ENCODE measurements around the gene TSEN2.

DNA sequence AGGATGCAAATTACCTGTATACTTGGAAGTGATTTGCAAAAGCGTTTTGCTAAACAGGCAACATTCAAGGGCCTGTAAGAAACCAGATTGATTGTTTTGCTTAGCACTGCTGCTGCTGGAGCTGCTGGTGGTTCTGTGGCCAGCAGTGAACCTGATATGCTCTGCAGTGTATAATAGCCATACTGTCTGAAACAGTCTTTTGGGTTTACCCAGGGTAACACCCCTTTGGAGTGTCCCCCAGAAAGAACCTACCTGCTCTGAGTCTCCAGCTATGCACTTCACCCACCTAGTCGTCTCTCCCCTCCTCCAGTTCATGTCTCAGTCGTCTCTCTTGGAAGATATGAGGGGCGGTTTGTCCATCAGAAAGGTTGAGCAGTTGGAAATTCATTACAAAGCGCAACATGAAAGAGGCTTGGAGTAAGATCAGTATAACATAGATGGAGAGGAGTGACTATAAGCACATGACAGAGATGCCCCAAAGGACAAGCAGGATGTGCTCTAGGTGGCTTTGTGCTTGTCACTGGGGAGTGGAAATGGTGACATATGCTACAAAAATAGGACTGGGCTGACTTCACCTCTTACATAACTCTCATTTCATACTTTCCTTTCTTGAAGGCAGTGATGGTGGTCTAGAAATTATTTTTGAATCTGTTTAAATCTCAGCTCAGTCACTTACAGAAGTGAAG, 76.4 kb downstream of the TSEN2 start:
- TF ChIP-seq, protein P1, sequence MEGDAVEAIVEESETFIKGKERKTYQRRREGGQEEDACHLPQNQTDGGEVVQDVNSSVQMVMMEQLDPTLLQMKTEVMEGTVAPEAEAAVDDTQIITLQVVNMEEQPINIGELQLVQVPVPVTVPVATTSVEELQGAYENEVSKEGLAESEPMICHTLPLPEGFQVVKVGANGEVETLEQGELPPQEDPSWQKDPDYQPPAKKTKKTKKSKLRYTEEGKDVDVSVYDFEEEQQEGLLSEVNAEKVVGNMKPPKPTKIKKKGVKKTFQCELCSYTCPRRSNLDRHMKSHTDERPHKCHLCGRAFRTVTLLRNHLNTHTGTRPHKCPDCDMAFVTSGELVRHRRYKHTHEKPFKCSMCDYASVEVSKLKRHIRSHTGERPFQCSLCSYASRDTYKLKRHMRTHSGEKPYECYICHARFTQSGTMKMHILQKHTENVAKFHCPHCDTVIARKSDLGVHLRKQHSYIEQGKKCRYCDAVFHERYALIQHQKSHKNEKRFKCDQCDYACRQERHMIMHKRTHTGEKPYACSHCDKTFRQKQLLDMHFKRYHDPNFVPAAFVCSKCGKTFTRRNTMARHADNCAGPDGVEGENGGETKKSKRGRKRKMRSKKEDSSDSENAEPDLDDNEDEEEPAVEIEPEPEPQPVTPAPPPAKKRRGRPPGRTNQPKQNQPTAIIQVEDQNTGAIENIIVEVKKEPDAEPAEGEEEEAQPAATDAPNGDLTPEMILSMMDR (IDR thresholded peaks at IDR 0.05): no peak
- no peak for TF ChIP-seq POLR2A (IDR thresholded peaks at IDR 0.05)
